Measurements from ENCODE around the gene ARHGAP42.

ARHGAP42 gene

DNA sequence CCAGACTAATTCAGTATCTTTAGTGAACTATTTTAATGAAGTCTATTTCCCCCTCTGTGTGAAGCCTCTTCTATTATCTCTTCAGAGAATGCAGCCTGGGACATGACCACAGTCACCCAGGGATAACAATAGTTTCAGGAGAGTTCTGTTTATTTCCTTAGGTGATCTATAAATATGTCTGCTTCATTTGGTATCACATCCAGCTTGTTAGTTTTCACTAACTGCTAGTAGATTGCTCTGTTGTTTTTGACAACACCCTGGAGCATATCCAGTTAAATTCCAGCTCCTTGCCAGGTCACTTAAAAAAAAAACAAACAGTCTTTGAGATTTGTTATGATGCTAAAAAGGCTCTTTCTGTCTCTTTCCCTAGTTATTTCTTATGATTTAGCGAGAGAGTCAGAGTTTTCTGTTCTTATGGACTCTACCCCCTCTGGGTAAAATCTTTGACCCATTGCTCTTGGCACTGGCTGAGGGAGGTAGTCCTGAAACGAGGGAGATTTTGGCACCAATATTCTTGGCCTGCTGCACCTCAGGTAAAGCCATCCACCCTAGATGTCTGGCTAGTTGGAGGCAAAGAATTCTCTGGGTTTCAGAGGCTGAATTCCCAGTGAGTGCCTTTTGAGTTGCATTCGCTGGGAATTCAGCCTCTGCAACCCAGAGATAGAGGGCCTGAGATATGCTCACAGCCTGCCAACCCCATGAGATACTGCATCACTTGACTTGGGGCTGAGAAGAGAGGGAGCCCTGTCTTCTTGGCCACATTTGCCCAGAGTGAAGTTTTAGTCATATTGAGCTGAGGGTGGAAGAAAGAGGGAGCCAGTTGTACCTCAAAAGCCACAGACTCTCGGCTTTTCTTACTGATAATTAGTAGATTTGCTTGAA, 283.4 kb downstream of the ARHGAP42 start:
- no peak overlapping the region for H2AFZ ChIP-seq (ENCODE audit: low read depth, low read length, severe bottlenecking)
- no peaks in the 10 kb centered on the region for H3K27me3 ChIP-seq (ENCODE audit: low read length)
- no peaks in the 10 kb centered on the region for H3K9me2 ChIP-seq (replicated peaks; ENCODE audit: insufficient read depth, low read length)
- no peak overlapping the region for H3K4me3 ChIP-seq (ENCODE audit: insufficient read depth, low read length, poor library complexity, severe bottlenecking)
- no peak overlapping the region for H3K27ac ChIP-seq (ENCODE audit: low read depth, low read length)
- no peaks in the 10 kb centered on the region for H3K36me3 ChIP-seq (ENCODE audit: low read length)
- H3K9ac ChIP-seq (ENCODE audit: low read length), result no peak overlapping the region
- H4K20me1 ChIP-seq (ENCODE audit: low read depth, low read length), result no peaks in the 10 kb centered on the region
- TF ChIP-seq, protein P1, sequence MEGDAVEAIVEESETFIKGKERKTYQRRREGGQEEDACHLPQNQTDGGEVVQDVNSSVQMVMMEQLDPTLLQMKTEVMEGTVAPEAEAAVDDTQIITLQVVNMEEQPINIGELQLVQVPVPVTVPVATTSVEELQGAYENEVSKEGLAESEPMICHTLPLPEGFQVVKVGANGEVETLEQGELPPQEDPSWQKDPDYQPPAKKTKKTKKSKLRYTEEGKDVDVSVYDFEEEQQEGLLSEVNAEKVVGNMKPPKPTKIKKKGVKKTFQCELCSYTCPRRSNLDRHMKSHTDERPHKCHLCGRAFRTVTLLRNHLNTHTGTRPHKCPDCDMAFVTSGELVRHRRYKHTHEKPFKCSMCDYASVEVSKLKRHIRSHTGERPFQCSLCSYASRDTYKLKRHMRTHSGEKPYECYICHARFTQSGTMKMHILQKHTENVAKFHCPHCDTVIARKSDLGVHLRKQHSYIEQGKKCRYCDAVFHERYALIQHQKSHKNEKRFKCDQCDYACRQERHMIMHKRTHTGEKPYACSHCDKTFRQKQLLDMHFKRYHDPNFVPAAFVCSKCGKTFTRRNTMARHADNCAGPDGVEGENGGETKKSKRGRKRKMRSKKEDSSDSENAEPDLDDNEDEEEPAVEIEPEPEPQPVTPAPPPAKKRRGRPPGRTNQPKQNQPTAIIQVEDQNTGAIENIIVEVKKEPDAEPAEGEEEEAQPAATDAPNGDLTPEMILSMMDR (IDR thresholded peaks at IDR 0.05; ENCODE audit: insufficient read depth, low read length, poor library complexity, severe bottlenecking), result no peak
- no peak for TF ChIP-seq EZH2phosphoT487 (conservative IDR thresholded peaks at IDR 0.05; ENCODE audit: low read length)
- H3K4me2 ChIP-seq (ENCODE audit: low read depth, low read length, poor library complexity, severe bottlenecking), result no peak overlapping the region
- H3K9me3 ChIP-seq (ENCODE audit: insufficient read depth, low read length), result no peaks in the 10 kb centered on the region
- H3F3A ChIP-seq (ENCODE audit: insufficient read depth), result no peaks in the 10 kb centered on the region
- H3K79me2 ChIP-seq (ENCODE audit: insufficient read depth, low read length), result no peaks in the 10 kb centered on the region

DNA sequence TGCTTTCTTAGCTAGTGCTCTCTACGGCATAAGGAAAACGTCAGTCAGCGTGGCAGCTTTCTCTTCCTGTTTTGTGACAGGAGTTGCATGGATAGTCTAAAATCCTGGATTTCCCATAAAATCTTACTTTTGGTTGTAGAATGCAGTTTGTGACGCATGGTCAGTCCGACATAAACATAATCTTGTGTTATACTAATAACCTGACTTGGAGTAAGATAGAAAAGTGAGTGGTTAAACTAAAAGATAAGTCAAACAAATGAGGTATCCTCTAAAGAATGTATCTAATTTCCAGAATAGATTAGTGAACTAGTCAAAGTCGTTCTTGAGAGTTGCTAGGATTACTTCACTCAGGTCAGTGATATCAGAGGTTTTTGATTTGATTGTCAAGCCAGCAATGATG, 285.0 kb downstream of the ARHGAP42 start:
- Histone ChIP-seq H3K27me3 (ENCODE audit: low read length) (no peaks in the 10 kb centered on the region), H3K79me2 (ENCODE audit: insufficient read depth, low read length) (no peaks in the 10 kb centered on the region), H3K4me2 (ENCODE audit: low read depth, low read length, poor library complexity, severe bottlenecking) (no peak overlapping the region), H3K36me3 (ENCODE audit: low read length) (no peaks in the 10 kb centered on the region), H3K9me2 (replicated peaks; ENCODE audit: insufficient read depth, low read length) (no peaks in the 10 kb centered on the region), H3K4me3 (ENCODE audit: insufficient read depth, low read length, poor library complexity, severe bottlenecking) (no peak overlapping the region), H3K9ac (ENCODE audit: low read length) (no peak overlapping the region), H3K27ac (ENCODE audit: low read depth, low read length) (no peak overlapping the region), H4K20me1 (ENCODE audit: low read depth, low read length) (no peaks in the 10 kb centered on the region), H3K9me3 (ENCODE audit: insufficient read depth, low read length) (no peaks in the 10 kb centered on the region), H3F3A (ENCODE audit: insufficient read depth) (no peaks in the 10 kb centered on the region), H2AFZ (ENCODE audit: low read depth, low read length, severe bottlenecking) (no peak overlapping the region)
- TF ChIP-seq EZH2phosphoT487 (conservative IDR thresholded peaks at IDR 0.05; ENCODE audit: low read length), result no peak
- TF ChIP-seq, protein P1 (IDR thresholded peaks at IDR 0.05; ENCODE audit: insufficient read depth, low read length, poor library complexity, severe bottlenecking), result no peak

DNA sequence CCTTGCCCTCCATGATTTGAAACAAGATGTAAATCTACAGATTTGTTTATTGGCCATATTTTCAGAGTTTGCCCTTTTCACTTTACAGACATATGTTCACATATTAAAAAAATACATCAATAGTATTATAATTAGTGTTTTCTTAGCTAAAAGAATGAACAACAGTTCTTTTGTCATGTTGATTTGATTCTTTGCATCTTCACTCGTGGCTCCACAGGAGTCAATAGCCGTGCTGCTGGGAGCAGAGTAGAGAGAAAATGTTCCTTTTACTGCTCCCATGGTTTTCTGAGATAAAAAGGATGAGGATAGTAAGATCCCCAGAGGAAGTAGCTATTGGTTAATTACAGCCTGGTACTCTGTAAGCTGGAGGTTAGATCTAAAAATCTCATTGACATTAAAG, 291.4 kb downstream of the ARHGAP42 start:
- no peaks in the 10 kb centered on the region for H3K9me3 ChIP-seq (ENCODE audit: insufficient read depth, low read length)
- H3K4me2 ChIP-seq (ENCODE audit: low read depth, low read length, poor library complexity, severe bottlenecking), result no peak overlapping the region
- no peaks in the 10 kb centered on the region for H3F3A ChIP-seq (ENCODE audit: insufficient read depth)
- H3K9ac ChIP-seq (ENCODE audit: low read length), result no peak overlapping the region
- H2AFZ ChIP-seq (ENCODE audit: low read depth, low read length, severe bottlenecking), result no peak overlapping the region
- H3K27ac ChIP-seq (ENCODE audit: low read depth, low read length), result no peak overlapping the region
- no peaks in the 10 kb centered on the region for H4K20me1 ChIP-seq (ENCODE audit: low read depth, low read length)
- H3K9me2 ChIP-seq (replicated peaks; ENCODE audit: insufficient read depth, low read length), result no peaks in the 10 kb centered on the region
- H3K27me3 ChIP-seq (ENCODE audit: low read length), result no peaks in the 10 kb centered on the region
- H3K79me2 ChIP-seq (ENCODE audit: insufficient read depth, low read length), result no peaks in the 10 kb centered on the region
- H3K36me3 ChIP-seq (ENCODE audit: low read length), result no peaks in the 10 kb centered on the region
- TF ChIP-seq, protein P1 (IDR thresholded peaks at IDR 0.05; ENCODE audit: insufficient read depth, low read length, poor library complexity, severe bottlenecking), result no peak
- TF ChIP-seq EZH2phosphoT487 (conservative IDR thresholded peaks at IDR 0.05; ENCODE audit: low read length), result no peak
- H3K4me3 ChIP-seq (ENCODE audit: insufficient read depth, low read length, poor library complexity, severe bottlenecking), result no peak overlapping the region

Measured in SU-DHL-6 (cell line).